Memory B cell (primary cell): Measurements from ENCODE around the gene EVPL.
A peak's percentile ranks its signal among the peaks of the same experiment; 100 is the strongest.
"Not testable (repeated sequence)": the region's sequence is repeated elsewhere in the genome, so short reads cannot be mapped to it uniquely, and the experiment has no call there.

Source experiments
- ATAC-seq: fragments of 150-1000 bp; cut with Tn5 transposase; 2 replicates; pipeline ENCODE4 v1.10.0; 2021; ENCODE audit warnings: low read depth, mild to moderate bottlenecking, moderate library complexity
- DNase-seq, 2 donors: peaks; one replicate each; pipeline ENCODE4 v3.0.0; 2022; ENCODE audit warnings: low spot score in 2 of 2
- H3K27ac Mint-ChIP-seq: one replicate; pipeline ENCODE4 v1.8.0; 2022; ENCODE audit warnings: mild to moderate bottlenecking, moderate library complexity, mixed read lengths
- H3K27me3 Mint-ChIP-seq: one replicate; pipeline ENCODE4 v1.8.0; 2022; ENCODE audit warnings: mixed read lengths
- H3K36me3 Mint-ChIP-seq: one replicate; pipeline ENCODE4 v1.8.0; 2022; ENCODE audit warnings: mild to moderate bottlenecking, mixed read lengths
- H3K4me1 Mint-ChIP-seq: one replicate; pipeline ENCODE4 v1.8.0; 2022; ENCODE audit warnings: mixed read lengths
- H3K4me3 Mint-ChIP-seq: one replicate; pipeline ENCODE4 v1.8.0; 2022; ENCODE audit warnings: mild to moderate bottlenecking, moderate library complexity, mixed read lengths
- H3K9me3 Mint-ChIP-seq: one replicate; pipeline ENCODE4 v1.8.0; 2022; ENCODE audit warnings: mixed read lengths

Gene EVPL

DNA sequence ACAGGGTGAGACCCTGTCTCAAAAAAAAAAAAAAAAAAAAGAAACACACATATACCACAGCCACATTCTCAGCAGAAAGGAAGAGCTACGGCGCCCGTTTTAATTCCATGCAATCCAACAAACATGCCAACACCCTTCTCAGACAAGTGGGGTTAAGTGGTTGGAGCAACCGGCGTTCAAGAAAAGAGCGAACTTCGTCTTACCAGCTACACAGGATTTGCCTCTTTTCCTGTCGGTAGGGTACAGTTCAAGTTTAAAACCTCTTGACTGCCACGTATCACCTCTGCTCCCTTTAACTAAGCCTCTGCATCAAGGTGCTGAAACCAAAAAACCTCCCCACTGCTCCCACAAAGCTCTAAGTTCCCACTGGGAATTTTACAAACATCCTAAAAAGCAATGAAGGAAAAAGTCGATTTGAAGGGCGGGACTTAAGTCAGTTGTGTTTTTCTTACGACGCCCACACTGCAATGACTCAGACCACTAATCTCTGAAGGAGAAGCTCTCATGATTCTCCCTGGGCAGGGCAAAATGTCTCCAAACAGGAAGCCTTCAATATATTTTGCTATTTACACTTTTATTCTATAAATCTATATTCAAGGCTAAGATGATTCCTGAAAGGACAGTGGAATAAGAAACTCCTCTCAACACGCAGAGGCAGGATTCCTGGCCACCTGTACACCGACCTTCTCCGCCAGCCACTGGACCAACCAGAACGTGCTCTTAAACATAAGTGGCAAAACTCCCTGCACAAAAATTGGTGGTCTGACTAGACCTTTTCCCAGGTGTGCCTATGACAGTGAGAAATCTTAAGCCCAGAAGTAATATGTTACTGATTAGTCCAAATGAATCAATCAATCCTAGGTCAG is 26.4 kb upstream of the EVPL start:
- Mint-ChIP-seq H3K9me3 (no peaks in the 10 kb centered on the region), H3K4me3 (no peak overlapping the region), H3K36me3 (peaks cover 36% of the 10 kb centered on the region), H3K27ac (no peak overlapping the region), H3K4me1 (peaks cover 3% of the 10 kb centered on the region), H3K27me3 (no peaks in the 10 kb centered on the region)
- DNase-seq = no peak
- ATAC-seq = no peak

DNA sequence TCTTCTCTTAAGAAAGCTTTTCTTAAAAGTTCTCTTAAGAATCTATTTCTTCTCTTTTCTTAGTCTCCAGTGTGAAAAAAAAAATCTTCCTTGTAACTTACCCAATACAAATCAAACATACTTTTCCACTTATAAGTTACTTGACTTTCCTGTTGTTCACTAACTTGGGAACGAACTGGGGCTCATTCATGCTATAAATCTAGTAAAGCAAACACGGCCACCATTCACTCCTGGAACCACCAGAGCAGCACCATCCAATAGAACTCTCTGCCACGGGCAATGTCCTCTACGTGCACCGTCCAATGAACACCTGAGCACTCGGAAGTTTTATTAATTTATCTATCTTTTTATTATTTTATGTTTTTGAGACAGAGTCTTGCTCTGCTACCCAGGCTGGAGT is 24.5 kb upstream of the EVPL start:
- Mint-ChIP-seq H3K4me1 (peaks cover 8% of the 10 kb centered on the region), H3K27ac (no peak overlapping the region), H3K36me3 (peaks cover 35% of the 10 kb centered on the region), H3K9me3 (no peaks in the 10 kb centered on the region), H3K4me3 (no peak overlapping the region), H3K27me3 (no peaks in the 10 kb centered on the region)
- ATAC-seq (no peak), DNase-seq (no peak)

DNA sequence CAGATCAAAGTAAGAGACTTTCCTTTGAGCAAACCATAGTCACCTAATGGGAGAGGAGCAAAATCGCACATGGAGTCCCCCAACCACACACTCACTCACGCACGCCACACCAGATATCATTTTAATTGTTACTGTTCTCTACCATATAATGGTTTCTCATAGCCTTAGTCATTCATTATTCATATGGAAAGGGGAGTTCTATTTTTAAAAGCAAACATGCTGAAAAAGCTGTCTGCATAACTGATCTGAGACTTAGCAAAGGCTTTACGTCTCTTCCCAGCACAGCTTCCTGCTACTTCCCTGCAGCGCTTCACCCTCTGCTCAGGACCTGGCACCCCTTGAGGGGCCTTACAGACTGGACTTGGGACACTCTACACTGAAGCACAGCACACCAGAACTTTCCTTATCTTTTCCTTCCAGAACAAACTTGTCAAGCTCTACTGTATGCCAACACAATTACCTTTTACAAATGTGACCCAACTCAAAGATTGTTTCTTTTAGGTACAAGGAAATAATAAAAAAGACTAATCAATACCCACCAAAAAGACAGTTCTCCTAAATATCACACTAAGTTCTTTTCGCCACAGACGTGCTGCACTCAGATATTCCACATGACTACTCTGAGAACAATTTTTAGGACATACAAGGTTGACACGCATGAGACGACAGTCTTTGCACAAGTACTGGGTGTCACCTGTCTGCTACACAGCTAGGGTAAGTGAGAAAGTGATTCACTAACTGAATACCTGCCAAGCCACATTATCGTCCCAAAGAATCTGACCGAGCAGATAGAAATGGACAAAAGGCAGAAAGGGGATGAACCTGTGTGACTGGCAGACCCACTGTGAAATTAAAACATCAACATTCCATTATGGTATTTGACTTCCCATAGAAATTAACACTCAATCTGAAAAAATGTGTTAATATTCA is 23.7 kb upstream of the EVPL start:
- Mint-ChIP-seq H3K9me3 (no peaks in the 10 kb centered on the region), H3K36me3 (peaks cover 31% of the 10 kb centered on the region), H3K4me1 (peaks cover 8% of the 10 kb centered on the region), H3K4me3 (no peak overlapping the region), H3K27ac (no peak overlapping the region), H3K27me3 (no peaks in the 10 kb centered on the region)
- ATAC-seq (no peak), DNase-seq (no peak)

DNA sequence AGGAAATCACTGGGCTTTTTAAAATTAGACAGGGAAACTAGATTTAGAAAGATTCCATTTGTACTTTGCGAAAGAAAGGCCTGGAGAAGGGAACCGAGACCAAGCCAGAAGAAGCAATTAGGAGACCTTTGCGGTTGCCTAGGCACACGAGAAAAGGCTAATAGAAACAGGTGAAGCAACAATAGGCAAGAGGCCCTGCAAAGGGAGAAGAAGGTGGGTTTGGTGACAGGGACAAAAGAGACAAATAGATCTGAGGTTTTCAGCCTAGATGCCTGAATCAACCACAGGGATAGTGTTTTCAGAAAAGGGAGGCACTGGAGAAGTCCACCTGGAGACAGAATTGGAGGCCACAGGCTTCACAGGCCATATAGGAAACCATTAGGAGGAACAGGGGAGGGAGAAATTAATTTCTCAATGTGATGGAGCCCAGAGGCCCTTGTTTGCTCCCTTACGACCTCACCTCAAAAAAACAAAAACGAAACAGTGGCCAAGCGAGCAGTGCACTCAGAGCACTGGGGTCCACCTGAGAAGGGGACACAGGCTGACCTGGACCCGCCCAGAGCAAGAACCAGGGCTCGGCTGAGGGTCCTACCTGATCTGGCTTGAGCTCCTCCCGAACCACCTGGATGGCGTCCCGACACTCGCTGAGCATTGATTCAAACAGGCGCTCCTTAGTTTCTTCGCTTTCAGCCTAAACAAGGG is 22.9 kb upstream of the EVPL start:
- Mint-ChIP-seq H3K4me1 (peaks cover 8% of the 10 kb centered on the region), H3K4me3 (no peak overlapping the region), H3K27ac (peak overlapping the region; percentile 6), H3K9me3 (no peaks in the 10 kb centered on the region), H3K36me3 (peaks cover 34% of the 10 kb centered on the region), H3K27me3 (no peaks in the 10 kb centered on the region)
- DNase-seq (no peak), ATAC-seq (no peak)

DNA sequence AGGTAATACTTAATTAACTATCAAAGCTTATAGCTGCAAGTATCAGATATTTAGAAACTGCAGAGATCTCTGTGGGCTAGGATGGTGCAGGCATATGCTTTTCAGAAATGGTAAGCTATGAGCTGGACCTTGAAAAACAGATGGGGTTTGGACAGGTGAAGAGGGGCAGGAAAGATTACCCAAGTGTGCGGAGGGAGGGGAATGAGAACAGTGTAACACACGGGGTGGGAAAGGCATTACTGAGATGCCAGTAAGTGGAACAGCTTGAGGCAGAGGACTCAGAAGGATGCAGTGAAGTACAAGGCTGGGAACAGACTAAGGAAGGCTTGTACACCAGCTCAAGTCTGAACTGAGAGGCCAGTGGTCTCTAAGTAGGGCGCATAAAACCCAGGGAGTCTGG is 22.1 kb upstream of the EVPL start:
- Mint-ChIP-seq H3K4me3 (no peak overlapping the region), H3K4me1 (peaks cover 8% of the 10 kb centered on the region), H3K27ac (peak overlapping the region; percentile 6), H3K36me3 (peaks cover 36% of the 10 kb centered on the region), H3K9me3 (no peaks in the 10 kb centered on the region), H3K27me3 (no peaks in the 10 kb centered on the region)
- DNase-seq (no peak), ATAC-seq (no peak)

DNA sequence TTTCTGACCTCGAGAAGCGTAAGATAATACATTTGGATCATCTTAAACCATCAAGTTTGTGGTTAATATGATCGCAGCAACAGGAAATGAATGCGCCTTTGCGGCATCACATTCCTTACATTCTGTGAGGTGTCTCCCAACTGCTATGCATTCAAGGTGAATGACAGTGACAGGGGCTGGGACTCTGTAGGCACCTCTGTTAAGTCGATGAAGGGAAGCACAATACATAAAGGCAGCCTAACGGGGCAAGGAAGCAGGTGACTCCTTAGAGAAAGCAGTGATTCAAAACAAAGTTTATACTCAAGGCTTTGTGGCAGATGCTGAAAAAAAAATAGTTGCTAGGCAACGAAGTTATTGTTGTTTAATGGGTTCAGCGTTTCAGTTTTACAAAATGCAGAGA is 21.6 kb upstream of the EVPL start:
- H3K27ac Mint-ChIP-seq = peak overlapping the region; percentile 6
- H3K4me1 Mint-ChIP-seq = peaks cover 8% of the 10 kb centered on the region
- no peaks in the 10 kb centered on the region for H3K27me3 Mint-ChIP-seq
- H3K36me3 Mint-ChIP-seq = peaks cover 35% of the 10 kb centered on the region
- no peak for DNase-seq
- ATAC-seq = no peak
- no peak overlapping the region for H3K4me3 Mint-ChIP-seq
- H3K9me3 Mint-ChIP-seq = no peaks in the 10 kb centered on the region

DNA sequence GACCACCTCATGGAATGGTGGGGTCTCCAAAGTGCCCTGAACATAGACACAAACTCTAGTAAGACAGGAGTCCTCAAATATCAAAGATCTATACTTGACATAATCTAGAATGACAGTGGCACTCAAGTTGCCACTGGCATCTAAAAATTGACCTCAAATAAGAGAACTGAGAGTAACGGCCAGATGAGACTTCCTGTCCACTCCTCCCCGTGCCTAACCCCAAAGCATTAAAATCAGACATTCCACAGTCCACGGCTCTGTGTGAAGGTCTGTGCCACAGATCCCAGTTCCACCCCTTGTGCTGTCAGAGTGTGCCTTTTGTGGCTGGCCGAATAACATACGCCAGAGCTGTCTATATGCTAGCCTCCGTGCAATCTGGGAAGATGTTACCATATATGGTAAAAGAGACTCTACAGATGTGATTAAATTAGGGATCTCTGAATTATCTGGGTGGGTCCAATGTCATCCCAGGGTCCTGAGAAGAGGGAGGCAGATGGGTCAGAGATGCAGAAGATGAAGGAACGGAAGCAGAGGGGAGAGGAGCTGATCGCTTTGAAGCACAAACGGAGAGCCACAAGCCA is 21.0 kb upstream of the EVPL start:
- Mint-ChIP-seq H3K36me3 (peaks cover 35% of the 10 kb centered on the region), H3K27ac (peak overlapping the region; percentile 6), H3K4me3 (no peak overlapping the region), H3K9me3 (no peaks in the 10 kb centered on the region), H3K4me1 (peaks cover 8% of the 10 kb centered on the region), H3K27me3 (no peaks in the 10 kb centered on the region)
- no peak for DNase-seq
- no peak for ATAC-seq

DNA sequence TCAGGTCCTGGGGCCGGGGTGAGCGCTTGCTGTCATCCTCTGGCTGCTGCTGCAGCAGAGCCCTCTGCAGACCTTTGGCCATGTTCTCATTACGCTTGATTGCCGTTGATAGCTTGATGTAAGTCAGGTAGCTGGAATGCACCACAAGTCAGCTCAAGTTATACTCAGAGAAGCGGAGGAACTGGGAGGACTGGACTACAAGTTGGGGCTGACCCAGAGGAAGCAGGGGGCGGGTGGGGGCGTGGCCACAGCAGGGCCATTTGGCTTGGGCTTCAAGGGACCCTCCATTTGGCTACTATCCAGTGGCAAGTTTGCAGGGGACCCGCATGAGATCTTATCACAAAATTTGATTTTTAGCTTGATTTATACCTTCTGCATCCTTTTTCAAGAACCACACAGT is 19.0 kb upstream of the EVPL start:
- no peaks in the 10 kb centered on the region for H3K27me3 Mint-ChIP-seq
- no peaks in the 10 kb centered on the region for H3K9me3 Mint-ChIP-seq
- H3K36me3 Mint-ChIP-seq = peaks cover 35% of the 10 kb centered on the region
- peaks cover 8% of the 10 kb centered on the region for H3K4me1 Mint-ChIP-seq
- no peak for ATAC-seq
- DNase-seq = no peak
- no peak overlapping the region for H3K4me3 Mint-ChIP-seq
- no peak overlapping the region for H3K27ac Mint-ChIP-seq

DNA sequence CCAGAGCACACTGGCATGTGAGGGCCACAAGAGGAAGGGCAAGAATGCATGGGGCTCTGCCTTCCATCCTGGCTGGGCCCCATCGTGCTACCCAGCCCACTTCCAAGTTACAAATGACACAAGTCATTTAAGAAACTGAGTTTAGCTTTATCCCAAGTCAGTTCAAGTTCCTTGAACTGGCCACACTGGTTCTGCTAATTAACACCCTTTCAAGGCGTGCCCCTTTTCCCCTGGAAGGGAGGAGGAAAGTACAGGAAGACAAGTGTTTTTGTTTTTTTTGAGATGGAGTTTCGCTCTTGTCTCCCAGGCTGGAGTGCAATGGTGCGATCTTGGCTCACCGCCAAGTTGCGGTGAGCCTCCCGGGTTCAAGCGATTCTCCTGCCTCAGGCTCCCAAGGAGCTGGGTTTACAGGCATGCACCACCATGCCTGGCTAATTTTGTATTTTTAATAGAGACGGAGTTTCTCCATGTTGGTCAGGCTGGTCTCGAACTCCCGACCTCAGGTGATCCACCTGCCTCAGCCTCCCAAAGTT is 17.4 kb upstream of the EVPL start:
- H3K27ac Mint-ChIP-seq, H3K4me1 Mint-ChIP-seq, H3K27me3 Mint-ChIP-seq, ATAC-seq, DNase-seq, H3K4me3 Mint-ChIP-seq, H3K9me3 Mint-ChIP-seq: not testable (repeated sequence)
- H3K36me3 Mint-ChIP-seq = peaks cover 34% of the 10 kb centered on the region

DNA sequence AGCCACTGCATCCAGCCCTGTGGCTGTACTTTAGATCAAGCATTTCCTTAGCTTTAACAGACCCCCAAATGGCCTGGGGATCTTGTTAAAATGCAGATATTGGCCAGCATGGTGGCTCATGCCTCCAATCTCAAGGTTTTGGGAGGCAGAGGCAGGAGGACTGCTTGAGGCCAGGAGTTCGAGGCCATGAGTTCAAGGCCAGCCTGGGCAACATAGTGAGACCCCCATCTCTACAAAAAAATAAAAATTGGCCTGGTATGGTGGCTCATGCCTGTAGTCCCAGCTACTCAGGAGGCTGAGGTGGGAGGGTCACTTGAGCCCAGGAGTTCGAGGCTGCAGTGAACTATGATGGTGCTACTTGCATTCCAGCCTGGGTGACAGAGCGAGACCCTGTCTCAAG is 15.8 kb upstream of the EVPL start:
- not testable (repeated sequence) for H3K4me3 Mint-ChIP-seq, DNase-seq, ATAC-seq, H3K27ac Mint-ChIP-seq, H3K27me3 Mint-ChIP-seq, H3K9me3 Mint-ChIP-seq, H3K4me1 Mint-ChIP-seq
- H3K36me3 Mint-ChIP-seq = peaks cover 35% of the 10 kb centered on the region

DNA sequence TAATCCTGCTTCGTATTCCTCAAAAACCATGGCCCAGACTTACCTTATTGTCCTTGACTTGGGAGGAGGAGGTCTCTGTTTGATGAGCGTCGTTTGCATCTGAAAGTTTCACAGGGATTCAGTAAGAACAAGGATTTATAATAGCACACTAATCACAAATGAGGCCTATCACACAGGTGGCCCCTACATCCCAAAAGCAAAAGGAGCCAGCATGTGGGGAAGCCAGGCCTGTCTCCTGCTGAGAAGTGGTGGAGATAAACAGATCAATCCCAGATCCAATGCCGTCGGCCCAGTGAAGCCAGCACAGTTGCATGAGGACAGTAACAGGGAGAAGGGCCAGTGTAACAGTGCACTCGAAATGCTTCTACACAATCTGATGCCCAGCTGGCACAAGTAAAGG is 13.3 kb upstream of the EVPL start:
- H3K27me3 Mint-ChIP-seq = no peaks in the 10 kb centered on the region
- no peak overlapping the region for H3K4me3 Mint-ChIP-seq
- no peaks in the 10 kb centered on the region for H3K9me3 Mint-ChIP-seq
- no peaks in the 10 kb centered on the region for H3K4me1 Mint-ChIP-seq
- DNase-seq = no peak
- no peak for ATAC-seq
- peak overlapping the region; percentile 50 for H3K27ac Mint-ChIP-seq
- peaks cover 31% of the 10 kb centered on the region for H3K36me3 Mint-ChIP-seq

DNA sequence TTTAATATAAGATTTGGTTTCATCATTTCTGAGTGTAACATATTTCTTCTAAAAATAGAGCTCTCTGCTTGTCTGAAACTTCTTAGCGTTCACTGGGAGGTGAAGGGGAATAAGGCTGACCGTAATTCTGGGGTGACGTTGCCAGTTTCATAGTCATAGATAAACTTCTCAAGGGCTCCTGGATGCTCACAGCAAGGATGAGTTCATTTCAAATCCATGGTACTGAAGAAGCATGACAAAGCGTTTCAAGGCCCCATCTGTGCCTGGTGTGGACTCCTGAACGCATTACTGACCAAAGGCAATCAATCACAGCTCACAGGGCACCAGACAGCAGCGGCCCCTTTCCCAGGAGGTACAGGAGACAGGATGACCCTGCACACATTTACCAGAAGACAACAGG is 12.0 kb upstream of the EVPL start:
- Mint-ChIP-seq H3K4me3 (no peak overlapping the region), H3K36me3 (peaks cover 27% of the 10 kb centered on the region), H3K27ac (no peak overlapping the region), H3K9me3 (no peaks in the 10 kb centered on the region), H3K4me1 (no peaks in the 10 kb centered on the region), H3K27me3 (no peaks in the 10 kb centered on the region)
- DNase-seq (no peak), ATAC-seq (no peak)

DNA sequence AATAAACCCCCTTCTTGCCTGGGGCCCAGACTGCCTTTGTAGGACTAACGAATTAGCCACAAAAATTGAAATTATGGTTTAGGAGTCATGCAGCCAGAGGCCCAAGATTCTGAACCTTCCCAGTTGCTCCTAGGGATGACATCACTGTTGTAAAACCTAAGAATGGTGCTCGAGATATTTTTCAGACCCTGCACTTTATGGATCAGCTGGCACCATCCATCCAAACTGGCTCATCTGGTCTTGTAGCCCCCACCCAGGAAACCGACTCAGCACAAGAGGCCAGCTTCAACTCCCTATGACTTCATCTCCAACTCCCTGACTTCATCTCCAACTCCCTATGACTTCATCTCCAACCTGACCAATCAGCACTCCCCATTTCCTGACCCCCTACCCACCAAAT is 10.9 kb upstream of the EVPL start:
- ATAC-seq = no peak
- no peaks in the 10 kb centered on the region for H3K9me3 Mint-ChIP-seq
- DNase-seq = no peak
- peaks cover 21% of the 10 kb centered on the region for H3K36me3 Mint-ChIP-seq
- no peak overlapping the region for H3K4me3 Mint-ChIP-seq
- no peaks in the 10 kb centered on the region for H3K4me1 Mint-ChIP-seq
- H3K27me3 Mint-ChIP-seq = no peaks in the 10 kb centered on the region
- H3K27ac Mint-ChIP-seq = peak overlapping the region; percentile 1
